HL-60 (cell line): ENCODE results near the gene ZFYVE19.

ENCODE experiments used
- DNase-seq, 2 experiments: peaks; one replicate each; pipeline ENCODE4 v3.0.0-alpha.2; 2010 to 2020; ENCODE audit warnings: low read depth in 1 of 2, low spot score in 1 of 2
- H3K27ac ChIP-seq: fragments of 250-450 bp; sonication (Bioruptor Pico); replicated peaks from 2 replicates; pipeline ENCODE4 v1.5.1; 2020; ENCODE audit warnings: mild to moderate bottlenecking, moderate library complexity
- H3K27me3 ChIP-seq: fragments of 250-450 bp; sonication (Bioruptor Pico); 2 replicates; pipeline ENCODE4 v1.5.1; 2021; ENCODE audit warnings: mild to moderate bottlenecking, moderate library complexity; ENCODE audit not compliant: insufficient read depth, poor library complexity, severe bottlenecking
- H3K4me3 ChIP-seq: replicated peaks from 2 replicates; pipeline ENCODE4 v1.5.1; 2011; ENCODE audit warnings: mild to moderate bottlenecking, control low read depth, low read length; ENCODE audit not compliant: insufficient read depth
- GABPA ChIP-seq: IDR thresholded peaks from 2 replicates; pipeline ENCODE4 v1.6.1; 2012; ENCODE audit warnings: low read depth
- POLR2AphosphoS5 ChIP-seq: IDR thresholded peaks from 2 replicates; pipeline ENCODE4 v1.6.1; 2012; ENCODE audit warnings: low read depth
- REST ChIP-seq: IDR thresholded peaks from 2 replicates; pipeline ENCODE4 v1.6.1; 2012; ENCODE audit warnings: low read depth; ENCODE audit not compliant: insufficient replicate concordance
- SPI1 ChIP-seq: IDR thresholded peaks from 2 replicates; pipeline ENCODE4 v1.6.1; 2012; ENCODE audit warnings: low read depth, mild to moderate bottlenecking, borderline replicate concordance
- TF ChIP-seq, protein P1 (sequence below): IDR thresholded peaks from one replicate; pipeline ENCODE4 v1.5.1; 2011; ENCODE audit warnings: low read length, control low read depth, inconsistent platforms; ENCODE audit not compliant: insufficient read depth

The ZFYVE19 gene

GRCh38 chr15:40843885-40844695 is 37.2 kb downstream of the ZFYVE19 start, which contains the start of gene SPINT1:
Gene SPINT1 (plus strand): TSS chr15:40844048. CDS start chr15:40844555, 507 bp downstream.
- peak in 1 of 2 experiments; percentile 40 for DNase-seq
- Histone ChIP-seq H3K27me3 (peaks cover 4% of the 10 kb centered on the region), H3K27ac (peak within 1 kb of the TSS; percentile 48), H3K4me3 (peak within 1 kb of the TSS; percentile 45)
- TF ChIP-seq POLR2AphosphoS5 (no peak), REST (no peak), GABPA (no peak), SPI1 (peak; percentile 52; the same call in 1 of the 2 replicates)
- TF ChIP-seq, protein P1, sequence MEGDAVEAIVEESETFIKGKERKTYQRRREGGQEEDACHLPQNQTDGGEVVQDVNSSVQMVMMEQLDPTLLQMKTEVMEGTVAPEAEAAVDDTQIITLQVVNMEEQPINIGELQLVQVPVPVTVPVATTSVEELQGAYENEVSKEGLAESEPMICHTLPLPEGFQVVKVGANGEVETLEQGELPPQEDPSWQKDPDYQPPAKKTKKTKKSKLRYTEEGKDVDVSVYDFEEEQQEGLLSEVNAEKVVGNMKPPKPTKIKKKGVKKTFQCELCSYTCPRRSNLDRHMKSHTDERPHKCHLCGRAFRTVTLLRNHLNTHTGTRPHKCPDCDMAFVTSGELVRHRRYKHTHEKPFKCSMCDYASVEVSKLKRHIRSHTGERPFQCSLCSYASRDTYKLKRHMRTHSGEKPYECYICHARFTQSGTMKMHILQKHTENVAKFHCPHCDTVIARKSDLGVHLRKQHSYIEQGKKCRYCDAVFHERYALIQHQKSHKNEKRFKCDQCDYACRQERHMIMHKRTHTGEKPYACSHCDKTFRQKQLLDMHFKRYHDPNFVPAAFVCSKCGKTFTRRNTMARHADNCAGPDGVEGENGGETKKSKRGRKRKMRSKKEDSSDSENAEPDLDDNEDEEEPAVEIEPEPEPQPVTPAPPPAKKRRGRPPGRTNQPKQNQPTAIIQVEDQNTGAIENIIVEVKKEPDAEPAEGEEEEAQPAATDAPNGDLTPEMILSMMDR, result no peak

DNA sequence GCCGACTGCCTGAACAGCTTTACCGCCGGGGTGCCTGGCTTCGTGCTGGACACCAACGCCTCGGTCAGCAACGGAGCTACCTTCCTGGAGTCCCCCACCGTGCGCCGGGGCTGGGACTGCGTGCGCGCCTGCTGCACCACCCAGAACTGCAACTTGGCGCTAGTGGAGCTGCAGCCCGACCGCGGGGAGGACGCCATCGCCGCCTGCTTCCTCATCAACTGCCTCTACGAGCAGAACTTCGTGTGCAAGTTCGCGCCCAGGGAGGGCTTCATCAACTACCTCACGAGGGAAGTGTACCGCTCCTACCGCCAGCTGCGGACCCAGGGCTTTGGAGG is 37.8 kb downstream of the ZFYVE19 start:
- peaks cover 4% of the 10 kb centered on the region for H3K27me3 ChIP-seq
- peak in 1 of 2 experiments; percentile 75 for DNase-seq
- peak overlapping the region; percentile 45 for H3K4me3 ChIP-seq
- H3K27ac ChIP-seq, result peak overlapping the region; percentile 48
- TF ChIP-seq POLR2AphosphoS5 (no peak), REST (no peak), GABPA (no peak), SPI1 (no peak)
- TF ChIP-seq, protein P1, result no peak

GRCh38 chr15:40845036-40845435 is 38.1 kb downstream of the ZFYVE19 start:
- H3K4me3 ChIP-seq, result peak overlapping the region; percentile 45
- peak in 1 of 2 experiments; percentile 75 for DNase-seq

More at GRCh38 chr15:40845036-40845435, 38.1 kb downstream of the ZFYVE19 start:
- Histone ChIP-seq H3K27ac (peak overlapping the region; percentile 48), H3K27me3 (peaks cover 4% of the 10 kb centered on the region)
- TF ChIP-seq REST, result no peak
- TF ChIP-seq SPI1, result no peak
- no peak for TF ChIP-seq GABPA
- no peak for TF ChIP-seq POLR2AphosphoS5
- TF ChIP-seq, protein P1, result no peak
